GM18873 (cell line): ENCODE data around the gene NLRP13.

ENCODE experiments used
- ATAC-seq: cut with Tn5 transposase; IDR thresholded peaks from one replicate; pipeline ENCODE4 v1.9.1; 2021; ENCODE audit warnings: mild to moderate bottlenecking, moderate library complexity, moderate number of reproducible peaks; ENCODE audit not compliant: unreplicated experiment, low FRiP score

The NLRP13 gene

DNA sequence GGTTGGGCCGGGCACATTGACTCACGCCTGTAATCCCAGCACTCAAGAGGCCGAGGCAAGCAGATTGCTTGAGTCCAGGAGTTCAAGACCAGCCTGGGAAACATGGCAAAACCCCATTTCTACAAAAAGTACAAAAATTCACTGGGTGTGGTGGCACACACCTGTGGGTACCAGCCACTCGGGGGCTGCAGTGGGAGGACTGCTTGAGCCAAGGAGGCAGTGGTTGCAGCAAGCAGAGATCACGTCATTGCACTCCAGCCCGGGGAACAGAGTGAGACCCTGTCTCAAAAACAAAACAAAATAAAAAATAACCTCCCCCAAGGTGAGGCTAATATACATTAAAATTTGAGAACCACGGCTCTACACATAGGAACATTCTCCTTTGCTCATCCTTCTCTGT lies 24.9 kb downstream of the NLRP13 start:
- ATAC-seq, result no peak

- no peak for ATAC-seq
Observed at GRCh38 chr19:55902080-55902751, 29.9 kb downstream of the NLRP13 start.

DNA sequence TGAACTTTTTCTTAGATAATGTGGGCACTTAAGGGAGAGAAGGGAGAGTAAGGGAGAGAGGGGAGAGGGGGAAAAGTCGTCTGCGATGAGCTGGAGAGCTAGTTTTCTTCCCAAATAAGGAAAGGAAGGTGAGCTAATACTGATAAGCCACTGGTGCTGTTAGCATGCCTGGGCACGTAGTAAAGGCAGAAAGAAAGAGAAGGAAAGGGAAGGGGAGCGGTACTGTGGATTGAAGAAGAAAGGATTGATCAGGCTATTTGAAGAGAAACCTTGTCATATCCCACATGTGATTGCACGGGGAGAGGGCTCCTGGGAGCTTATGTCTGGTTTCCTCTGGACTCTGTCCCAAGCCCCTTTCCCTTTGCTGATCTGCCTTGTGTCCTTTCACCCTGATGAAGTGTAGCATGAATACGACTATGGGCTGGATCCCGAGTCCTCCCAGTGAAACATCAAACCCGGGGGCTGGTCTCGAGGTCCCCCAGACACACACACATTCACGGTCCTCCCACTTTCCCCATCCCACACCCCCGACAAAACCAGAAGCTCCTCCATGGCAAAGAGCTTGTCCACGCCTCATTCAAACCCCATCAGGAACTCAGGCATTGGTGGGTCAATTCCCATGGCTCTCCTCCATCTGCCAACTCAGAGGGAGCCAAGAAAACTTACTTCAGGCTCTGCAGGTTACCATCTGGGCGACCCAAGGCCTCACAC lies 30.6 kb downstream of the NLRP13 start:
- no peak for ATAC-seq

DNA sequence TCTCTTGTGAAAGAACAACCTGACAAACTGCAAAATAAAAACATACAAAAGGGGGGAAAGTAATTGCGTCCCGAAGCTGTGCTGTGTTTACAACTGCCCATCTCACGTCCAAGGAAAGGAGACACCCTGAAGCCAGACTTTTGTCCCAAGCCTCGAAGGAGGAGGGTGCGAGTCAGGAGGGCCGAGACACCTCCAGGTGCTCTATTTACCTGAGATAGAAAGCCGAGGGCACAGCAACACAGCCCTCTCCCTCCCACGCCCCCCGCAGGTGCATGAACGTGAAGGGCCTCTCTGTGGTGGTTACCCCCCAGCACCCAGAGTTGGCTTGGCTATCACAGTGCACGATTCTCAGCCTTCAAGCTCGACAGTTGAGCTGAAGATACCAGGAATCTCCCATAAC lies 33.2 kb downstream of the NLRP13 start:
- ATAC-seq, result no peak

DNA sequence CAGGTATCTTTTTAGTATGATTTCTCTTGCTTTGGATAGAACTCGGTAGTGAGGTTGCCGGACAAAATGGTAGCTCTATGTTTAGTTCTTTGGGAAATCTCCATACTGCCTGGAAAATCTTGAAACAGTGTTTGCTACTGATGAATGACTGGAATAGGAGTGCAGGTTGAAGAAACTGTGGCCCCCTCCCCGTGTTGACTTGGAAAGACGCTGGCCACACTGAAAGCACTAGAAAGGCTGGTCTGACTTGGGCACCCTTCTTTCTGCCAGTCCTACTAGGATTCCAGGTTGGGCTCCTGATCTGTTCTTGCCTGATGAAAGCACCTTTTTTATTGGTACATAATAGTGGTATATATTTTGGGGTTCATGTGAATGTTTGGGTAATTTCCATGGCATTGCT lies 49.5 kb downstream of the NLRP13 start:
- no peak for ATAC-seq

- no peak for ATAC-seq
Observed at GRCh38 chr19:55877211-55877610, 54.9 kb downstream of the NLRP13 start.

DNA sequence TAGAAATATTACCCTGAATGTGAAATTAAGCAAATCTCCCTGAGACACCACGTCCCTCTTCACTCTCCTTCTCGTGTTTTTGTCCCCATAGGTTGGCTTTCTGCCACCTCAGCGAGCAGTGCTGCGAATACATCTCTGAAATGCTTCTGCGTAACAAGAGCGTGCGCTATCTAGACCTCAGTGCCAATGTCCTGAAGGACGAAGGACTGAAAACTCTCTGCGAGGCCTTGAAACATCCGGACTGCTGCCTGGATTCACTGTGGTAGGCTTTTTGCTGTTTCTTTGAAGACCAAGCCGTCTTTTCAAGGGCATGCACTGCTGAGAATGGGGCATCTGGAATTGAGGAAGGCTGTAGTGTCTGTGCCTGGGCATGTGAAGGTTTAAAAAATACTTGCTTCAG lies 61.4 kb downstream of the NLRP13 start:
- ATAC-seq, result no peak

DNA sequence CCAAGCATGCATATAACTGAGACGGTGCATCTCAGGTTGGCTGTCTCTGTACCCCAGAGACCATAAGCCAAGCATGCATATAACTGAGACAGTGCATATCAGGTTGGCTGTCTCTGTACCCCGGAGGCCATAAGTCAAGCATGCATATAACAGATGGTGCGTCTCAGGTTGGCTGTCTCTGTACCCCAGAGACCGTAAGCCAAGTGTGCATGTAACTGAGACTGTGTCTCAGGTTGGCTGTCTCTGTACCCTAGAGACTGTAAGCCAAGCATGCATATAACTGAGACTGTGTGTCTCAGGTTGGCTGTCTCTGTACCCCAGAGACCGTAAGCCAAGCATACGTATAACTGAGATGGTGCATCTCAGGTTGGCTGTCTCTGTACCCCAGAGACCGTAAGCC lies 65.0 kb downstream of the NLRP13 start:
- ATAC-seq, result no peak

DNA sequence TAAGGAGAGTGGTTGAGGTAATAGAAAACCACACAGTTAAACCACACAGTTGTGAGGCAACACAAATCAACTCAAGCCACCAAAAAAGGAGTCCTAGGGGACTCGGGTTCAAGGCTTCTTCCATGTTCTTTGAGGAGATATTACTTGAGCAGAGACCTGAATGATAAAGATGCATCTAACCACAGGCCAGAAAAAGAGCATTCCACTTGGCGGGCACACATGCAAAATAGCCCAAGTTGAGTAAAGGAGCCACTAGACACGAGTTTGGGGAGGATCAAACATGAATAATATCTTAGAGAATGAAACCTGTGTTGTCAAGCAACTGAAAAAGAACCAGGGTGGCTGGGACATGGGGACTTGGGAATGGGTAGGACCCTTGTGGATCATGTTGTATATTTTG lies 65.6 kb downstream of the NLRP13 start:
- no peak for ATAC-seq

- ATAC-seq, result no peak
Observed at GRCh38 chr19:55858969-55859368, 73.2 kb downstream of the NLRP13 start.

DNA sequence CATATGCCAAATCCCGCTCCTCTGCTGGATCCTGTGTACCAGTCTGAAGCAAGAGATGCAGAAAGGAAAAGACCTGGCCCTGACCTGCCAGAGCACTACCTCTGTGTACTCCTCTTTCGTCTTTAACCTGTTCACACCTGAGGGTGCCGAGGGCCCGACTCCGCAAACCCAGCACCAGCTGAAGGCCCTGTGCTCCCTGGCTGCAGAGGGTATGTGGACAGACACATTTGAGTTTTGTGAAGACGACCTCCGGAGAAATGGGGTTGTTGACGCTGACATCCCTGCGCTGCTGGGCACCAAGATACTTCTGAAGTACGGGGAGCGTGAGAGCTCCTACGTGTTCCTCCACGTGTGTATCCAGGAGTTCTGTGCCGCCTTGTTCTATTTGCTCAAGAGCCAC lies 73.7 kb downstream of the NLRP13 start:
- ATAC-seq, result no peak

DNA sequence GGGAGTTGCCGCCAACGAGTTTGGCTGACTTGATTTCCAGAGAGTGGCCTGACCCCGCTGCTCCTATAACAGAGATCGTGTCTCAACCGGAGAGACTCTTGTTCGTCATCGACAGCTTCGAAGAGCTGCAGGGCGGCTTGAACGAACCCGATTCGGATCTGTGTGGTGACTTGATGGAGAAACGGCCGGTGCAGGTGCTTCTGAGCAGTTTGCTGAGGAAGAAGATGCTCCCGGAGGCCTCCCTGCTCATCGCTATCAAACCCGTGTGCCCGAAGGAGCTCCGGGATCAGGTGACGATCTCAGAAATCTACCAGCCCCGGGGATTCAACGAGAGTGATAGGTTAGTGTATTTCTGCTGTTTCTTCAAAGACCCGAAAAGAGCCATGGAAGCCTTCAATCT lies 74.2 kb downstream of the NLRP13 start:
- no peak for ATAC-seq

- ATAC-seq, result no peak
Observed at GRCh38 chr19:55857149-55857548, 75.0 kb downstream of the NLRP13 start.

DNA sequence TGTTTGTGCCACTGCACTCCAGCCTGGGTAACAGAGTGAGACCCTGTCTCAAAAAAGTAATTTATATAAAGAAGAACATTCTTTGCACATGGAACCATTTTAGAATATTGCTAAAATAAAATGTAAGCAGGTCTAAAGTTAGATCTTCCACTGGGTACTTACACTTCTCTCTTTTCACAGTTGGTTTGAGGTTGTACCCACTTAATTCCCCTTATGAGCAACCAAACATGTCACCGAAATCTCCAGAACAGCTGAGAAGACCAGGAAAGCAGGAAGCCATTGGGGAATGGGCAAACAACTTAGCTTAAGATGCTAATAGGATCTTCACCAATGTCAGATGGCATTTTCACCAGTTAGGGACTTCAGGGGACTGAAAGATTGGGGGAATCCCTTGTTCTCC lies 77.0 kb downstream of the NLRP13 start:
- no peak for ATAC-seq
